Measurements from ENCODE around the gene XPC. TPM values are rescaled to one million over a fixed set of nuclear protein-coding genes. Genes with fewer than 3 reads are reported as not detected.

The XPC gene
- total RNA-seq, 1 donor from 2014 or later = 31.8 TPM

DNA sequence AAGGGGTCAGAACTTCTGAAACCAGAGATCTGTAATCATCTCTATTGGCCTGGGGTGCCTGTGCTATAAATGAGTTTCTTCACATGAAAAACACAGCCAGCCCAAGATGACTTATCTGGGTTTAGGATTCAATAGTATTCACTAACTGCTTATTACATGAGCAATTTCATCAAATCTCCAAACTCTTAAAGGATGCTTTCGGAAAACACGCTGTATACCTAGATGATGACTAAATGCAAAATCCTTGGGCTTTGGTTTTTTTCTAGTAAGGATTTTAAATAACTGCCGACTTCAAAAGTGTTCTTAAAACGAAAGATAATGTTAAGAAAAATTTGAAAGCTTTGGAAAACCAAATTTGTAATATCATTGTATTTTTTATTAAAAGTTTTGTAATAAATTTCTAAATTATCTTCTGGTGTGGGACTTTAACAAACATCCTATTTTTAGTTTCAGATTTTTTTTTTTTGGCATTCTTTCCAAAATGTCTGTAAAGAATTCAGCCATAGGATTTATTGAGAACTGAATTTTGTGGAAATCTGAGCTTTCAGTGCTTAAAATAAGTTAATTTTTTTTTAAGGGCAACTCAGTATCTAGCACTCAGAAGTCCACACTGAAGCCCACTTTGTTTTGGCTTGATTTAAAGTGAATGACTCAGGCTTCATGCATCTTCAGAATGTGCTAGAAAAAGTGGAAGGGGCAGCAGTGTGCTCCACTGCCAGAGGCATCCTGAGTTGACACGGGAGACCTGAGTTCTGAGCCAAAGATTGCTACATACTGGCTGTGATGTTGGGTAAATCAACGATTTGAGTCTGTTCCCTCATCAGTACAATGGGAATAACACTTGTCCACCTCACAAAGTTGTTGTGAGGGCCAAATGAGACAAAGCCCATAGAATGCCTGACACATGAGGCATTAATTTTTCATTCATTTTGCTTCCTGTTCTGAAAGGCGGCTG lies 34.9 kb downstream of the XPC start:
- intact Hi-C loops (cut with DNase I) = no loop called here
- Histone ChIP-seq H3K4me1 (peaks cover 58% of the 10 kb centered on the region), H3K27me3 (ENCODE audit: low read depth) (no peaks in the 10 kb centered on the region), H3K4me3 (peak overlapping the region; percentile 28), H3K9me3 (no peaks in the 10 kb centered on the region), H3K27ac (peak overlapping the region; percentile 95), H3K36me3 (peaks cover 78% of the 10 kb centered on the region)
- TF ChIP-seq, protein P1, sequence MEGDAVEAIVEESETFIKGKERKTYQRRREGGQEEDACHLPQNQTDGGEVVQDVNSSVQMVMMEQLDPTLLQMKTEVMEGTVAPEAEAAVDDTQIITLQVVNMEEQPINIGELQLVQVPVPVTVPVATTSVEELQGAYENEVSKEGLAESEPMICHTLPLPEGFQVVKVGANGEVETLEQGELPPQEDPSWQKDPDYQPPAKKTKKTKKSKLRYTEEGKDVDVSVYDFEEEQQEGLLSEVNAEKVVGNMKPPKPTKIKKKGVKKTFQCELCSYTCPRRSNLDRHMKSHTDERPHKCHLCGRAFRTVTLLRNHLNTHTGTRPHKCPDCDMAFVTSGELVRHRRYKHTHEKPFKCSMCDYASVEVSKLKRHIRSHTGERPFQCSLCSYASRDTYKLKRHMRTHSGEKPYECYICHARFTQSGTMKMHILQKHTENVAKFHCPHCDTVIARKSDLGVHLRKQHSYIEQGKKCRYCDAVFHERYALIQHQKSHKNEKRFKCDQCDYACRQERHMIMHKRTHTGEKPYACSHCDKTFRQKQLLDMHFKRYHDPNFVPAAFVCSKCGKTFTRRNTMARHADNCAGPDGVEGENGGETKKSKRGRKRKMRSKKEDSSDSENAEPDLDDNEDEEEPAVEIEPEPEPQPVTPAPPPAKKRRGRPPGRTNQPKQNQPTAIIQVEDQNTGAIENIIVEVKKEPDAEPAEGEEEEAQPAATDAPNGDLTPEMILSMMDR (IDR thresholded peaks at IDR 0.05) = no peak
- DNase-seq = no peak
- ATAC-seq = peak; percentile 70 to 77

DNA sequence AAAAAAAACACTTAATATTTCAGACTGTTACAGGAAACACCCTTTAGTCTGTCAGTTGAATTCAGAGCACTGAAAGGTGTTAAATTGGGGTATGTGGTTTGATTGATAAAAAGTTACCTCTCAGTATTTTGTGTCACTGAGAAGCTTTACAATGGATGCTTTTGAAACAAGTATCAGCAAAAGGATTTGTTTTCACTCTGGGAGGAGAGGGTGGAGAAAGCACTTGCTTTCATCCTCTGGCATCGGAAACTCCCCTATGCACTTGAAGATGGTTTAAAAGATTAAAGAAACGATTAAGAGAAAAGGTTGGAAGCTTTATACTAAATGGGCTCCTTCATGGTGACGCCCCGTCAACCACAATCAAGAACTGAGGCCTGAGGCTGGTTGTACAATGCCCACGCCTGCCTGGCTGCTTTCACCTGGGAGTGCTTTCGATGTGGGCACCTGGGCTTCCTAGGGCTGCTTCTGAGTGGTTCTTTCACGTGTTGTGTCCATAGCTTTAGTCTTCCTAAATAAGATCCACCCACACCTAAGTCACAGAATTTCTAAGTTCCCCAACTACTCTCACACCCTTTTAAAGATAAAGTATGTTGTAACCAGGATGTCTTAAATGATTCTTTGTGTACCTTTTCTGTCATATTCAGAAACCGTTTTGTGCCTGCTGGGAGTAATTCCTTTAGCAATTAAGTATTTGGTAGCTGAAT lies 35.7 kb downstream of the XPC start:
- Histone ChIP-seq H3K9me3 (no peaks in the 10 kb centered on the region), H3K4me1 (peaks cover 56% of the 10 kb centered on the region), H3K4me3 (no peak overlapping the region), H3K27ac (peak overlapping the region; percentile 95), H3K36me3 (peaks cover 78% of the 10 kb centered on the region), H3K27me3 (ENCODE audit: low read depth) (no peaks in the 10 kb centered on the region)
- DNase-seq (no peak), ATAC-seq (no peak)
- intact Hi-C loops (cut with DNase I) = no loop called here
- TF ChIP-seq, protein P1 (IDR thresholded peaks at IDR 0.05) = no peak

DNA sequence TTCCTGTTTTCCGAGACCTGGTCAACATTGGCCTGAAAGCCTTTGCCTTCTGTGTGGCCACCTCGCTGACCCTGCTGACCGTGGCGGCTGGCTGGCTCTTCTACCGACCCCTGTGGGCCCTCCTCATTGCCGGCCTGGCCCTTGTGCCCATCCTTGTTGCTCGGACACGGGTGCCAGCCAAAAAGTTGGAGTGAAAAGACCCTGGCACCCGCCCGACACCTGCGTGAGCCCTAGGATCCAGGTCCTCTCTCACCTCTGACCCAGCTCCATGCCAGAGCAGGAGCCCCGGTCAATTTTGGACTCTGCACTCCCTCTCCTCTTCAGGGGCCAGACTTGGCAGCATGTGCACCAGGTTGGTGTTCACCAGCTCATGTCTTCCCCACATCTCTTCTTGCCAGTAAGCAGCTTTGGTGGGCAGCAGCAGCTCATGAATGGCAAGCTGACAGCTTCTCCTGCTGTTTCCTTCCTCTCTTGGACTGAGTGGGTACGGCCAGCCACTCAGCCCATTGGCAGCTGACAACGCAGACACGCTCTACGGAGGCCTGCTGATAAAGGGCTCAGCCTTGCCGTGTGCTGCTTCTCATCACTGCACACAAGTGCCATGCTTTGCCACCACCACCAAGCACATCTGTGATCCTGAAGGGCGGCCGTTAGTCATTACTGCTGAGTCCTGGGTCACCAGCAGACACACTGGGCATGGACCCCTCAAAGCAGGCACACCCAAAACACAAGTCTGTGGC lies 36.6 kb downstream of the XPC start:
- TF ChIP-seq, protein P1 (IDR thresholded peaks at IDR 0.05) = no peak
- ATAC-seq = no peak
- Histone ChIP-seq H3K36me3 (peaks cover 78% of the 10 kb centered on the region), H3K27ac (peak overlapping the region; percentile 95), H3K4me3 (no peak overlapping the region), H3K9me3 (no peaks in the 10 kb centered on the region), H3K27me3 (ENCODE audit: low read depth) (no peaks in the 10 kb centered on the region), H3K4me1 (peaks cover 49% of the 10 kb centered on the region)
- no peak for DNase-seq
- intact Hi-C loops (cut with DNase I) = no loop called here

DNA sequence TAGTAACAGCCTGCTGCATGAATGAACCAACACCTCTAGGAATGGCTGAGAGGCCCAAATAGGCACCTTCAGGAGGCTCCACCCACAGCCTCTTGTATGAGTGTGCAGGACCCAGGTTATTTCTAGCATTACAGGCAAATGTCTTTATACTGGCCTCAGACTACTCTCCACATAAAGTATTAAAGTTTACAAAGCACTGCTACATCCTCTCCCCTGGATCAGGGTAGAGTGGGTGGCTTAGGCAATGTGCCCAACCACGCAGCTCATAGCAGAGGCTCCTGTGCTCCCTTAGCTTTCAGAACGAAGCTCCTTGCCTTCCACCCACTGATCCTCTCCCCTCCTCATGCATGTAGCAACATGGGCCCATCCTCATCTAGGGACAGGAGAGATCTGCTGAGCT lies 37.3 kb downstream of the XPC start:
- Histone ChIP-seq H3K4me1 (peaks cover 44% of the 10 kb centered on the region), H3K27ac (peak overlapping the region; percentile 14), H3K9me3 (no peaks in the 10 kb centered on the region), H3K27me3 (ENCODE audit: low read depth) (no peaks in the 10 kb centered on the region), H3K36me3 (peaks cover 78% of the 10 kb centered on the region), H3K4me3 (no peak overlapping the region)
- intact Hi-C loops (cut with DNase I) = no loop called here
- TF ChIP-seq, protein P1 (IDR thresholded peaks at IDR 0.05) = no peak
- no peak for ATAC-seq
- no peak for DNase-seq

DNA sequence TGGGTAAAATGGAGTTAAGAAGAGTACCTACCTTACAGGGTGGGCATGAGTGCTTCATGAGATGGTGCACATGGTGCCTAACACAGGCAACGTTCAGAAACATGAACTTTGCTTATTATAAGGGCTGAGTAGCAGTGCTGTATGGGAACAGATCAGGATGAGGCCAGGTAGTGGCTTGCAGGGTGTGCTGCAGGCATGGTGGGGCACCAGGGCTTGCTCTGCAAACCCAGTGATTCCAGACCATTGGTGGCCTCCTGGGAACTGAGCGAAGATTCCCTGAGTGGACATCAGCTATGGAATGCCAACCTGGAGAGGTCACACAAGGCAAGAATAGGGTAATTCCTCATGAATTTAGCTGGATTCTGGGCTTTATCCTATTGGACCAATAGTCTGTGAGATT lies 37.7 kb downstream of the XPC start:
- no peak for ATAC-seq
- Histone ChIP-seq H3K27ac (peak overlapping the region; percentile 14), H3K9me3 (no peaks in the 10 kb centered on the region), H3K36me3 (peaks cover 78% of the 10 kb centered on the region), H3K4me3 (no peak overlapping the region), H3K4me1 (peaks cover 39% of the 10 kb centered on the region), H3K27me3 (ENCODE audit: low read depth) (no peaks in the 10 kb centered on the region)
- intact Hi-C loops (cut with DNase I) = no loop called here
- DNase-seq = no peak
- TF ChIP-seq, protein P1 (IDR thresholded peaks at IDR 0.05) = no peak
